ENCODE results near the gene CMIP.

CMIP gene

GRCh38 chr16:81657781-81658180, 213.2 kb downstream of the CMIP start:
- TF ChIP-seq CTCF (IDR thresholded peaks at IDR 0.05; ENCODE audit: low read length, missing control alignments), result no peak
- no peak overlapping the region for H3K4me3 ChIP-seq (replicated peaks; ENCODE audit: low read depth, low read length)
- no peak for DNase-seq (ENCODE audit: low read depth)

GRCh38 chr16:81658373-81658772, 213.8 kb downstream of the CMIP start:
- no peak overlapping the region for H3K4me3 ChIP-seq (replicated peaks; ENCODE audit: low read depth, low read length)
- no peak for DNase-seq (ENCODE audit: low read depth)
- TF ChIP-seq CTCF (IDR thresholded peaks at IDR 0.05; ENCODE audit: low read length, missing control alignments), result no peak

GRCh38 chr16:81659249-81659648, 214.6 kb downstream of the CMIP start:
- no peak for TF ChIP-seq CTCF (IDR thresholded peaks at IDR 0.05; ENCODE audit: low read length, missing control alignments)
- DNase-seq (ENCODE audit: low read depth), result no peak
- H3K4me3 ChIP-seq (replicated peaks; ENCODE audit: low read depth, low read length), result no peak overlapping the region

GRCh38 chr16:81661082-81661481, 216.5 kb downstream of the CMIP start:
- H3K4me3 ChIP-seq (replicated peaks; ENCODE audit: low read depth, low read length), result no peak overlapping the region
- no peak for DNase-seq (ENCODE audit: low read depth)
- no peak for TF ChIP-seq CTCF (IDR thresholded peaks at IDR 0.05; ENCODE audit: low read length, missing control alignments)

GRCh38 chr16:81664153-81664552, 219.5 kb downstream of the CMIP start:
- no peak overlapping the region for H3K4me3 ChIP-seq (replicated peaks; ENCODE audit: low read depth, low read length)
- no peak for TF ChIP-seq CTCF (IDR thresholded peaks at IDR 0.05; ENCODE audit: low read length, missing control alignments)
- no peak for DNase-seq (ENCODE audit: low read depth)

GRCh38 chr16:81665588-81665987, 221.0 kb downstream of the CMIP start:
- no peak for TF ChIP-seq CTCF (IDR thresholded peaks at IDR 0.05; ENCODE audit: low read length, missing control alignments)
- DNase-seq (ENCODE audit: low read depth), result no peak
- no peak overlapping the region for H3K4me3 ChIP-seq (replicated peaks; ENCODE audit: low read depth, low read length)

GRCh38 chr16:81666113-81666512, 221.5 kb downstream of the CMIP start:
- H3K4me3 ChIP-seq (replicated peaks; ENCODE audit: low read depth, low read length), result no peak overlapping the region
- TF ChIP-seq CTCF (IDR thresholded peaks at IDR 0.05; ENCODE audit: low read length, missing control alignments), result no peak
- no peak for DNase-seq (ENCODE audit: low read depth)
